ENCODE data around the gene DUXA. TPM values are rescaled to one million over a fixed set of nuclear protein-coding genes. Genes with fewer than 3 reads are reported as not detected.

The DUXA gene
- total and polyA plus RNA-seq, 5 experiments from 2014 or later, result not detected

Other genes with a start within 250 kb of the DUXA start
- gene USP29, start 47.5 kb downstream of the DUXA start, total RNA-seq, result not detected
- not detected for gene USP29, start 47.5 kb downstream of the DUXA start, polyA plus RNA-seq
- not detected for gene ZIM3, start 22.3 kb downstream of the DUXA start, total RNA-seq
- gene ZIM3, start 22.3 kb downstream of the DUXA start, polyA plus RNA-seq, result not detected
- gene ZNF264, start 24.0 kb upstream of the DUXA start, total RNA-seq, result 10 to 100 TPM; 77.4 to 77.6 TPM
- gene ZNF264, start 24.0 kb upstream of the DUXA start, polyA plus RNA-seq, result 10 to 100 TPM; 21.7 to 30.6 (median 29.2) TPM
- 1 to 10 TPM; 1.0 to 2.0 TPM for gene AURKC, start 63.5 kb upstream of the DUXA start, total RNA-seq
- gene AURKC, start 63.5 kb upstream of the DUXA start, polyA plus RNA-seq, result not detected
- gene ZNF805, start 73.1 kb upstream of the DUXA start, total RNA-seq, result 10 to 100 TPM; 22.3 to 24.3 TPM
- gene ZNF805, start 73.1 kb upstream of the DUXA start, polyA plus RNA-seq, result 1 to 10 TPM; 3.2 to 3.8 (median 3.6) TPM
- 10 to 100 TPM; 74.4 to 85.3 TPM for gene ZNF460, start 113.0 kb upstream of the DUXA start, total RNA-seq
- 1 to 10 TPM; 5.4 to 9.4 (median 6.0) TPM for gene ZNF460, start 113.0 kb upstream of the DUXA start, polyA plus RNA-seq
- 10 to 100 TPM; 13.1 to 13.7 TPM for gene ZNF543, start 153.0 kb upstream of the DUXA start, total RNA-seq
- 1 to 10 TPM in 2 of 3 donors, under 1 TPM in 1; 0.98 to 6.4 (median 2.7) TPM for gene ZNF543, start 153.0 kb upstream of the DUXA start, polyA plus RNA-seq
- 10 to 100 TPM; 17.2 TPM for gene ZNF304, start 183.8 kb upstream of the DUXA start, total RNA-seq
- gene ZNF304, start 183.8 kb upstream of the DUXA start, polyA plus RNA-seq, result 1 to 10 TPM; 1.5 to 3.3 (median 1.7) TPM
- gene TRAPPC2B, start 196.1 kb upstream of the DUXA start, total RNA-seq, result 10 to 100 TPM; 12.2 to 15.6 TPM
- gene TRAPPC2B, start 196.1 kb upstream of the DUXA start, polyA plus RNA-seq, result 10 to 100 TPM; 15.0 to 20.5 (median 19.1) TPM
- gene ZNF547, start 196.1 kb upstream of the DUXA start, total RNA-seq, result 1 to 10 TPM; 7.3 to 7.4 TPM
- gene ZNF547, start 196.1 kb upstream of the DUXA start, polyA plus RNA-seq, result 1 to 10 TPM in 1 of 3 donors, under 1 TPM in 2; 0.28 to 1.2 (median 0.34) TPM
- 10 to 100 TPM; 91.9 to 96.6 TPM for gene ZNF548, start 222.4 kb upstream of the DUXA start, total RNA-seq
- gene ZNF548, start 222.4 kb upstream of the DUXA start, polyA plus RNA-seq, result 10 to 100 TPM; 11.8 to 16.5 (median 12.2) TPM
- gene ZNF17, start 243.7 kb upstream of the DUXA start, total RNA-seq, result 10 to 100 TPM; 23.9 to 27.1 TPM
- gene ZNF17, start 243.7 kb upstream of the DUXA start, polyA plus RNA-seq, result 1 to 10 TPM; 2.9 to 5.8 (median 4.5) TPM

Data from naive thymus-derived CD8-positive, alpha-beta T cell (primary cell).